ENCODE measurements around the gene CCM2.

CCM2 gene

DNA sequence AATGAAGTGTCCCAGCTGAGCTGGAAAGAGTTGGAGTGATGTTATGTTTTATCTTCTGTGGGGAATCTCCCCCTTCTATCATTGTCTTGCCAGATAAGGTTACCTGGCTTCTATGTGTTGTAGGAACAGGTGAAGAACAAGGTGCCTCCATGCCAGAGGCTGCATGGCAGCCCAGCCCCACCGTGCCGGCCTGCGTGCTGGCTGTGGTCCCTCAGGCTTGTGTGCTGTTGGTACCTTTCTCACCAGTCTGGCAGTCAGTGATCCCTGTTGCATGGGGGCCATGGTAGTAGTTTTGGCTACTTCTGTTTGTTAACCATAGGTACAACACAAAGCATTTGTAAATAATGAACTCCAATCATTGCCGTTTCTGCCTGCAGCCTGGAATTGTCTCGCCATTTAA is 37.9 kb downstream of the CCM2 start:
- DNase-seq: no peak

DNA sequence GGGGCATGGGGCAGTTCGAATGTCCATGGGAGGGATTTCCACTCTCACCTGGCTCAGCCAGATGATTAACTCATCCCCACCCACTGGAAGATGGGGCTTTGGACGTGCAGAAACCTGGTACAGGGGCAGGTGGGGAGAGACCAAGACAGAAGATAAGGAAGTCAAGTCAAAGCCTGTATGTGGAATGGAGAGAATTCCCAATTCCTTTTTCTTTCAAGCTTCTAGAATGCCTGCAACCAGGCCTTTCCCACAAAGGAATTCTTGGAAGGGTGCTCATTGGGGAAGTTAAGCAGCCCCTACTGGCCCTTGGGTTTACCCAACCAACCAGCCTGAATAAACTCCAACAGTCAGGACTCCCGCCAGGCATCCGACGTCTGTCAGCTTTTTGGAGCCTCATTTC is 39.1 kb downstream of the CCM2 start:
- no peak for DNase-seq

DNA sequence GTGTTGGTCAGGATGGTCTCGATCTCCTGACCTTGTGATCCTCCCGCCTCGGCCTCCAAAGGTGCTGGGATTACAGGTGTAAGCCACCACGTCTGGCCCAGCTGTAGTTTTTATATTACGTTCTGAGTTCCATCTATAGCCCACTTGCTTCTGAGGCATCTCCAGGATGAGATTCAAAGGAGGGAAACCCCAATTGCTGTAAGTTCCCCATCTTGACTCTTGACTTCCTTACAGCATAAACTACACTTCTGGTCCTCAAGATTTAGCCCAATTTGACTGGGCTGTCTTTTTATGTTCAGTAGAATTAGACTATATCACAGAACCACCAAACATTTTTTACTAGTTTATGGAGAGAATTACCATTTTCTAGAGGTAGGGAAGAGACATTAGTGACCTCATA is 44.3 kb downstream of the CCM2 start:
- DNase-seq: no peak

DNA sequence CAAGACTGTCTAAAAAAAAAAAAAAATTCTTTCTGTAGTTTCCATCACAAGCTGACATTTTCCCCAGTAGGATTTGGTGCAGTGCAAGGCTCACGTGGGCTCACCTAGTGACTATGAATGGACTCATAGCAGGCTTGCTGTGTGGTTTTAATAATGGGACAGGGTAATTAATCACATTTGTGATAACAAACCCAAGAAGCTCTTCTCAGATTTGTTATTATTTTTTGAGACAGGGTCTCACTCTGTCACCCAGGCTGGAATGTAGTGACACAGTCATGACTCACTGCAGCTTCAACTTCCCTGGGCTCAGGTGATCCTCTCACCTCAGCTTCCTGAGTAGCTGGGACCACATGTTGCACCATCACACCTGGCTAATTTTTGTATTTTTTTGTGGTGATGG is 48.7 kb downstream of the CCM2 start:
- DNase-seq: no peak

DNA sequence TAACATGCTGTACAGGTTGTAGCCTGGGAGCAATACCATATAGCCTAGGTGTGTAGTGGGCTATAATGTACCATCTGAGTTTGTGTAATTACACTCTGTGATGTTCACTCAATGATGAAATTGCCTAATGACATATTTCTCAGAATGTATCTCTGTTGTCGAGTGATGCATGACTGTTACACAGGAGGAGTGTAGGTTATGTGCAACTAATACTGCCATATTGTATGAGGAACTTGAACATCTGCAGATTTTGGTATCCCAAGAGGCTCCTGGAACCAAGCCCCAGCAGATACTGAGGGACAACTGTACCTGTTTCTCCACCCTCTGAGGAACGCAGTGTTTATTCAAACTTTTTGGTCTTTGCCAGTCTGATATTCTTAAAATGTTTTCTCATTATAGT is 50.2 kb downstream of the CCM2 start:
- DNase-seq: no peak

DNA sequence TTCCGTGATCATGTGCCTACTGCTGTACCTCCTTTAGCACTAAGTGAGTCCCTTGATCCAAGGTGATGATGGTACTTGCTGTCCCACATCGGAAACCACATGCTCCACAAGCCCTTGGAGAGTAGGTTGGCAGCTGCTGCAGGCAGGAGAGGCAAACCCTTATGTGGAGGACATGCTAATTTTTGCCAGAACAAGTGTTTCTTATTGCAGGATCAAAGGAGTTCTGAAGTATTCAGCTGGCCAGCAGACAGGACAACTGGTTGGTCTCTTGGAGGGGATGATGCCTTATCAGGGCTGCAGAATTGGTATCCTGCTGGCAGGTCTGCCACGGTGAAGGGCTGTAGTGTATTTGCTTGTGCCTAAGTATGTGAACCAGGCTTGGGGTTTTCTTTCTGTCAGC is 52.0 kb downstream of the CCM2 start:
- DNase-seq: no peak

DNA sequence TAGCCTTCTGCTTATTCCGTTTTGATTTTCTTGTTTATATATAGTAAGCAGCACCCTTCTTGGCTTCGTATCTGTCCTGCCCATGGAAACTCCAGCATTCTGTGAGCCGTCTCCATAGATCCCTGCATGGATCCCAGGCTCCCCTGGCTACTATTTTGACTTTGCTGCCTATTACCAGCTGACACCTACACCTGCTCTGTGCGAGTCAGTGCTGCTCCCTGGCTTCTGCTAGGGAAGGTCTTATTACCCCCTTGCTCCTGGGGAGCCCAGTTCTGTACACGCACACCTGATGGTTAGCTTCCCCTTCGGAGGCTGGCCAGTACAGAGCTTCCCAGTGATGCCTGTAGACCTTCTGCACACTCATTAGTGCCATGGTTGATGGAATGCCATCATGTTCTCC is 53.4 kb downstream of the CCM2 start:
- no peak for DNase-seq

DNA sequence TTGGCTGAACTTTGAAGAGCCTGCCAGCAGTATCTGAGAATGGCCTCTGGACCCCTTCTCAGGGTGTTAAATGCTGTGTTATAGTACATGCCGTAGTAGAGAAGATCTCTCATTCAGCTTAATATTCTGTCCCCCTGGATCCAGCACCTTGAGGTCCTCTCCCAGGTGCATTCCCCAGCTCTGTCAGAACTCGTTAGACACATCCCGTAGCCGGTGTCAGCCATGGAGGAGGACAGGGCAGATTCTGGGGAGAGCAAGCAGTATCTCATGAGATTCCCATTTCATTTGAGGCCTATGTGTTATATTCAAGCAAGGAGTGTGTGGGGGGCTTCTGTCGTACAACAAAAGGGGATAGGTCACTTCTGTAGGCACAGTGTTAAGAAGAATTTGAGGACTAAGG is 53.9 kb downstream of the CCM2 start:
- DNase-seq: no peak

DNA sequence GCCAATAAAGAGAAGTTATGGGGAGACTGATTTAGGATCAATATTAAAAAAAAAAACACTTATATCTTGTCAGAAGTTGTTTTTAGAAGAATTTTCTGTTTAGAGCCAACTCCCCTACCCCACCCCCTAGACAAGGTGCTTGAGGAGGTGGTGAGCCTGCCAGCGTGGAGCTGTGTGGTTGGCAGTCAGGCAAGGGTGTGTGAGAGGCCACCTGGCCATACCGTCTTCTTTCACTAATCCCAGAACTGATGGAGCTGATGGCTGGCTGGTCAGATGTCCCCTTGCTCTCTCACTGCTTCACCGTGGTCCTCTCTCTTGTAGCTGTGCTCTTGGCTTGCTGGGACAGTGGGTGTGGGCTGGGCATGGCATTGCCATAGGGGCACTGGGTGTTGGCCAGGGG is 54.4 kb downstream of the CCM2 start:
- no peak for DNase-seq

DNA sequence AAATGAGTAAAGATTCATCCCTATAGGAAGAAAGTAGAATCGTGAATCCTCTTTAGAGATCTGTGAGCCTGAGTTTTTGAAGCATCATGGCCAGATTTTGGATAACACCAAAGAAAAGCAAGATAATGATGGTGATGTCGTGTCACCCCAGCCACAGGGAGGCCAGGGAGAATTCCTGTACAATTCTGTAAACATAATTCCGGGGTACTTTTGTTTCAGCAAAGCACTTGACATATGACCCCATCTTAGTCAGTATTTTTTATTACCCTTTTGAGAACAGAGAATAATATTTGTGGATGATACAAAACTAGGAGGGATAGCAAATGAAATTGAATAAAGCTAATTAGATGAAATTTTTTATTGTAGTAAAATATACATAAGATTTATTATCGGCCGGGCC is 55.0 kb downstream of the CCM2 start:
- no peak for DNase-seq

DNA sequence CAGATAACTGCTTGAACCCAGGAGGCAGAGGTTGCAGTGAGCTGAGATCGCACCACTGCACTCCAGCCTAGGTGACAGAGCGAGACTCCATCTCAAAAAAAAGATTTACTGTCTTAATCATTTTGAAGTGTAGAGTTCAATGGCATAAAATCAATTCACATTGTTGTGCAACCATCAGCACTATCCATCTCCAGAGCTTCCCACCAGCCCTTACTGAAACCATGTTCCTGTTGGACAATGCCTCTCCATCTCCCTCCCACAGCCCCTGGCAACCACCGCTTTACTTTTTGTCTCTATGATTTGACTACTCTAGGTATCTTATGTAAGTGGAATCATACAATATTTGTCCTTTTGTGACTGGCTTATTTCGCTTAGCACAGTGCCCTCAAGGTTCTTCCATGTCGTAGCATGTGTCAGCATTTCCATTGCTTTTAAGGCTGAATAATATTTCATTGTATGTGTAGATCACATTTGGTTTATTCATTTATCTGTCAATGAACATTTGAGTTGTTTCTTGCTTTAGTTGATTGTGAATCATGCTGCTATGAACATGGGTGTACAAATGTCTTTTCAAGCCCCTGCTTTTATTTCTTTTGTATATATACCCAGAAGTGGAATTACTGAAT is 55.7 kb downstream of the CCM2 start:
- no peak for DNase-seq

DNA sequence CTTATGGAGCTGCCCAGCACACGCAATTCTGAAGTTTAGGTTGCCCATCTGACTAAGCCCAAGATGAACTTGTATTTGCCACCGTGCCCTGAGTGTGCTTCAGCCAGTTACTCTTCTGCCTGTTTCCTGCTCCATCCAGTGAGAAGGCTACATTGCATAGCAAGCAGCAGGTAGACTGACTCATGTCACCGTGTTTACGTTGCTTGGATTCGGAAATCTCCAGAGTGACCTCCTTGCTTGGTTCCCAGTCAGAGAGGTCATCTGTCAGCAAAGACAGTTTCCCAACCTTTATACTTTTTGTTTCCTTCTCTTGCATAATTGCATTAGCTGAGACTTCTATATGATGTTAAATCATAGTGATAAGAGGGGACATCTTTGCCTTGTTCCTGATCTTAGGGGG is 57.9 kb downstream of the CCM2 start:
- DNase-seq: no peak

DNA sequence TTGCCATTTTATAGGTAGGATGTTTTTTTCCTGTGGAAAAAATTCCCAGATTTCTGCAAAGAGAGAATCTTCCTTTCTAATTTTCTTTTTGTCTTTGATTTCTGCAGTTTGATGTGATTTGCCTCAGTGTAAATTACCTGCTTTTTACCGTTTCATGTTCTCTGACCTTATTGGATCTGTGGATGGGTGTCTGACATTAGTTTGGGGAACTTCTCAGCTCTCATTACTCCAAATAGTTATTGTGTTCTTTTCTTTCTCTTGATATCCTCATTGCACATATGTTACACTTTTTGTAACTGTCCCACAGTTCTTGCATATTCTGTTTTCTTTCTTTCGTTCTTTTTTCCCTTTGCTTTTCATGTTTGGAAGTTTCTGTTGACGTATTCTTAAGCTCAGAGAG is 60.3 kb downstream of the CCM2 start:
- no peak for DNase-seq

DNA sequence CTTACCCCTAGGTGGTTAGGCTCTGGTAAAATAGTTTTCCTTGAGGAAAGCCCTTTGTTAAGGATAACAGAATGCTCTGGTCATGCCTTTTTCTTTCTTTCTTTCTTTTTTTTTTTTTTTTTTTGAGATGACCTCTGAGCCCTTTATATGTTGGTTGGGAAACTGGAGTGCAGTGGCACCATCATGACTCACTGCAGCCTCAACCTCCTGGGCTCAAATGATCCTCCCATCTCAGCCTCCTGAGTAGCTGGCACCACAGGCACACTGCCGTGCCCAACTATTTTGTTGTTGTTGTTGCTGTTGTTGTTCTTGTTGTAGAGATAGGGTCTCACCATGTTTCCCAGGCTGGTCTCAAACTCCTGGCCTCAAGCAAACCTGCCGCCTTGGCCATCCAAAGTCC is 61.4 kb downstream of the CCM2 start:
- no peak for DNase-seq

DNA sequence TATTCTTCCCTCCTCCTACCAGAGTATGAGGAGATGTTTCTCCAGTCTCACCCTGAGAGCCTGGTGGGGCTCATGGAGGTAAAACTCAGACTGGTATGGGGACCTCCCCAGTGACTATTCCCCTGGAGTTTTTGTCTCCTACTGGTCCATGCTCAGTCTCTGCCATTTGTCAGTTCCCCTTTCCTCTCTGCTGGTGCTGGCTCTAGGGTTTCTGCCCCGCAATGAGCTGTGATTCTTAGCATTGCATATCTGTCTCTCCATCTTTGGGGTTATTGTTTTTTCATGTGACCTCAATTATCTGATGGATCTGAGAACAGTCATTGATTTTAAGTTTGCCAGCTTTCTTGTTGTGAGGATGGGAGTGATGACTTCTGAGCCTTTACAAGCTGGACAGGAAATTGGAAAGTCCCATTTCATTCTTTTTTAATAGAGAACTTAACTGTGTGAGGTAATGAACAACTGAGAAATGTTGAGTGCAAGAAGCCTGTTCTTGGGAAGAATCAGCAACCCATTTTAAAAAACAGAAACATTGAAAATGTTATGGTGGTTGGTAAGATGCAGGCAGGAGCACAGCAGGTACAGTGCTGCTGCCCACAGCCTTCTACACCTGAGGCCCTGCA is 61.9 kb downstream of the CCM2 start:
- DNase-seq: no peak

DNA sequence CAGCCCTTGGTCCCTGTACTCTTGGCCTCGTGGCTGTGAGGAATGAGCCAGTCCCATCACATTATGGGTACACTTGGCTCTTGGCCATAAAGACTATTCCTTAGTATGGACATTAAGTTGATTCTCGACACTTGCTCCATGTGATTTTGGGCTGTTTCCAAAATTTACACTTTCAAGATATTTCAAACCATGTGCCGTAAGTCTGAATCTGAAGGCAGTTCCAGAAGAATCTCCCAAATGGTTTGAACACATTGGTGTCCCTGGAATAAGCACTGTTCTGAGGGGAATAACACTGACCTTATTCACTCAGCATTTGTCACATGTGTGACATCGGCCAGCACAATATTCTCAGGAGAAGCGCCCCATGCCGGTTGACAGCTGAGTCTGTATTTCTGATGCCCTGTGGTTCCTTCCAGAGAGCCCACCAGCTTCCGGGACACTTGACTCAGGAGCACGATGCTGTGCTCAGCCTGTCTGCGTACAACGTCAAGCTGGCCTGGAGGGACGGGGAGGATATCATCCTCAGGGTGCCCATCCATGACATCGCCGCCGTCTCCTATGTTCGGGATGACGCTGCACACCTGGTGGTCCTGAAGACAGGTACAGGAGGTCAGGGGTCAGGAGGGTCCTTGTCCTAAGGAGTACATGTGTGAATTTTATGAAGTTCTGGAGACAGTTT is 64.2 kb downstream of the CCM2 start:
- no peak for DNase-seq

DNA sequence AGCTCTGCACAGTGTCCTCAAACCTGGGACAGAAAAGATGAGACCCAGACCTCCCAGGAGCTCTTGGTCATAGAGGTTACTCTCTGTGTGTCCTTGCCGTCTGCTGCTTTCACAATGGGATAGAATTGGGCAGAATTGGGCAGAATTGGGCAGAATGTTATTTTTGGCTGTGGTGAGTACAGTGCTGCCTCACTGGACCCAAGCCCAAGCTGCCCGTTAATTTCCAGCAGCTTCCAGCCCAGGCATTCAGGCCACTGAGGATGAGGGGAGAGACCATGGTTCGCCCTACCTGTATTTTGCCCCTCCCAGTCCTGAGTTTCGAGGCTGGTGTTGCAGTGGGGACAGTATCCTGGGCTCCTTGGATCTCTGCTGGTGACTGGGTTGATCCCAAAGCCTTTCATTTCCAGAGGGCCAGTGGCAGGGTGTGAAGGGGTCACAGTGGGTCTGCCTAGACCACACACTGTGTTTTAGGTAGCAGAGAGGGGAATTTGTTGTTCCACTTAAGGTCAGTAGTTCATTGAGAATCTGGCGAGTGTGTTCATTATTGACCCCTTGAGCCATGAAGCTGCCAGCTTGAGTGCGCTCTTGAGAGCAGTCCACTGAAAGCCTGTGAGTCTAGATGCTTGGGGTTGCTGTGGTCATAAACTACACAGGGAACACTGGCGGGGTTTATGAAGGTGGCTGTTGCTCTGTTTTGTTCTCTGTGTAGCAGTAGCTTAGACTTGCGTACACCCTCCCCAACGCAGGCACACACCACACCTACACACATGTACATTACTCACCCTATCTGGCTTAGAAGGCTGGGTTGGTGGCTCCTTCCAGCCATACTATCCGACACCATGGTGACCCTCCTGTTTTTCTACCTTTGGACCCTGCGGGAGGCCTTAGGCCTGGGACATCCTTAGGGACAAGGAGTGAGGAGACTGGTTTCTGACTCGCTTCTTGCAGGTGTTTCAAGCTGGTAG is 65.3 kb downstream of the CCM2 start:
- DNase-seq: no peak

DNA sequence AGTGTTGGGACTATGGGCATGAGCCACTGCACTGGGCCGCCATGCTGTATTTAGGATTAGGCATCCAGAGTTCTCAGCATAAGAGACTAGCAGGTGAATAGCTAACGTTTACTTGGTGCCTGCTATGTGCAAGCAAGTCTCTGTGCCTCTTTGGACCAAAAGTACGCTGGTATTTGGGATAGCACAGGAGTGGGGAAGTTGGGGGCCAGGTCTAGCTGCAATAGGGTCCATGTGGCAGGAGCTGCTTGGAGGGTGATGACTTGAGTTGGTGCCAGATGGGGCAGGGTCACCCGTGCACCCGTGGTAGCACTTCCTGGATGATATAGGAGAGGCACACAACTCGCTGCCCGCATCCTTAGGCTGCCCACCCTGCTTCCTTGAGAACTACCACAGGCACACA is 66.4 kb downstream of the CCM2 start:
- DNase-seq: no peak

DNA sequence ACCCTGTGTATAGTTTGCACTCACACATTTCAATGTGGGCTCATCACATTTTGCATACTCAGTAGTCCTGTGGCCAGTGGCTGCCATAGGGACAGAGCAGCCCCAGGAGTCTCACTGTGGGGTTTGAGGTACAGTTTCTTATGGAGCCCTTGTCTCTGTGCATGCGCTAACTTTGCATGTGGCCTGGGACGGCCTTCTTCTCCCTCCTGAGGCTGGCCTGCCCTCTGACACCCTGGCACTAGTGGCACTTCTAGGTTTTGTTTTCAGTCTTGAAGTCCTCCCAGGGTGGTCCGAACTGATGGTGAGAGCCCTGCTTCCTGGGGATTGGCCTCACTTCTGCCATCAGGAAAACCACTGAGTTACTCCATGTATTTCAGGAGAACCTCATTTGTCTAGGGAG is 67.6 kb downstream of the CCM2 start:
- no peak for DNase-seq

DNA sequence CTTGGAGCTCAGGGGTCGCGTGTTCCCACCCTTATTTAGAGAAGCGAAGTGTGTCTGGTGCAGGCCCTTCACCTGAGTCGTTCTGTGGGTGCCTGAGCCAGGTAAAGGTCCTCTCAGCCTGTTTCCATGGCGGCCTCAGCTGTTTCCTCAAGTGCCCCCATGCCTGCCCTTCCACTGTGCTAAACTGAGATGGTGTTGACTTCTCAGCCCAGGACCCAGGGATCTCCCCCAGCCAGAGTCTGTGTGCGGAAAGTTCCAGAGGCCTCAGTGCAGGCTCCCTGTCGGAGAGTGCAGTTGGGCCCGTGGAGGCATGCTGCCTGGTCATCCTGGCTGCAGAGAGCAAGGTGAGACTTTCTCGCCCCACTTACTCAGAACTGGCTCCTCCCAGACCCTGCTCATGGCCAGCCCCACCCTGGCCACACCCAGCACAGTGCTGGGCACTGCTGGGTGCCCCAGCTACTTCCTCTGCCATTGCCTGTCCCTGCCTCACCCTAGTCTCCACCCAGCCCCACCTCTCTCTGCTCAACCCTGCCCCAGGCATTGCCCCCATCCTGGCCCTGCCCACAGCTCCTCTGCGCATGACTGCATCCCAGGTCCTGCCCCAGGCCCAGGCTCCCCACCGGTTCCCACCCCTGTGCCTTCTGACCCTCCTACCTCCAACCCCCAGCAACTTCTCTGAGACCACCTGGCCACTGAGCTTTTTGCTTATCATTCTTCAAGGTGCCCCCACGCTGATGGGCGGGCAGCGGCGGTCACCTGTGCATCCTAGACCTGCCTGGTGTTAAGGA is 68.4 kb downstream of the CCM2 start:
- no peak for DNase-seq

DNA sequence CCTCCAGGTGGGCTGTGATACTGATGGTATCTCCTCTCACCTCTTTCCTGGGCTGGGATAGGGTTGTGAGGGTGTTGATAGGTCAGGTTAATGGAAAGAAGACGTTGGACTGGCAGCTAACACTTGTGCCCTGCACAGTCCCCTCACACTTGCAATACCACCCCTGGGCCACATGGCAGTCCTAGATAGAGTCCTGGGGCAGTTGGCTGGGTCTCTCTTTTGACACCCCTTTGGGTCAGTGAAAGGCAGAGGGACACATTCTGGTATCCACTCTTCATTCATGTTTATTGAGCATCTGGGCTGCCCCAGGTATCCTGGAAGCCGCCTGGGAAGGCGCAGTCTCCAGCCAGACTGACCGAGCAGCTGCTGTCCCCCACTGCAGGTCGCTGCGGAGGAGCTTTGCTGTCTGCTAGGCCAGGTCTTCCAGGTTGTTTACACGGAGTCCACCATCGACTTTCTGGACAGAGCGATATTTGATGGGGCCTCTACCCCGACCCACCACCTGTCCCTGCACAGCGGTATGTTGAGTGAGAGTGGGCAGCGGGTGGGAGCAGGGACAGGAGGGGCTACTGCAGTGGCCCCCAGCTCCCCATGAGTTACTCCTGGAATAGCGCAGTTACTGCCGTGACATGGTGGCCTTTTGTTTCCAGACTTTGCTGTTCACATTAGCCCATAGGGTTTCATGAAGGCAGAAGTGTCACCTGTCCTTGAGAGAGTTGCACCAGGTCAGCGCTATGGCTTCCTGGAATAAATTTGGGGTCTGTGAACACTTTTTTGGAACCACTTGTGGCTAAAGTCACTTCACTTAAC is 69.6 kb downstream of the CCM2 start:
- DNase-seq: no peak

DNA sequence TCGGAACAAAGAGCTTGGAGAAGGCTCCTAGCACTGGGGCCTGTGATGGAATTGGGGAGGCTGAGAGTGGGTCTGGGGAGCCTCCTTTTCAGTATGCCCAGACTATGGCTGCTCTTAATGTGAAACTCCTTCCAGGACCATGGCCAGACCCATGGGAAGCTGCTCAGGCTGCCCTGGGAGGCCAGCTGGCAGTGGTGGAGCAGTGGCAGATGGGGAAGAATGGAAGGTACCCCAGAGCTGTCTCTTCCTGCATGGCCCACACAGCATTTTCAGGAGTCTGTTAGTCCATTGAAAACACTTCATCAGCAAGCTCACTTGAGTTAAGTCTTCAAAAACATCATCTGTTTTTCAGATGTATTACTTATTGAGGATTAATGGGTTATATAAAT is 70.2 kb downstream of the CCM2 start:
- no peak for DNase-seq
